Activated naive CD4-positive, alpha-beta T cell (primary cell): ENCODE measurements around the gene APOM.

Experiments
- DNase-seq, 4 experiments: peaks; one replicate each; lab custom pipeline; 2025; lab: John Stamatoyannopoulos, UW

APOM gene

DNA sequence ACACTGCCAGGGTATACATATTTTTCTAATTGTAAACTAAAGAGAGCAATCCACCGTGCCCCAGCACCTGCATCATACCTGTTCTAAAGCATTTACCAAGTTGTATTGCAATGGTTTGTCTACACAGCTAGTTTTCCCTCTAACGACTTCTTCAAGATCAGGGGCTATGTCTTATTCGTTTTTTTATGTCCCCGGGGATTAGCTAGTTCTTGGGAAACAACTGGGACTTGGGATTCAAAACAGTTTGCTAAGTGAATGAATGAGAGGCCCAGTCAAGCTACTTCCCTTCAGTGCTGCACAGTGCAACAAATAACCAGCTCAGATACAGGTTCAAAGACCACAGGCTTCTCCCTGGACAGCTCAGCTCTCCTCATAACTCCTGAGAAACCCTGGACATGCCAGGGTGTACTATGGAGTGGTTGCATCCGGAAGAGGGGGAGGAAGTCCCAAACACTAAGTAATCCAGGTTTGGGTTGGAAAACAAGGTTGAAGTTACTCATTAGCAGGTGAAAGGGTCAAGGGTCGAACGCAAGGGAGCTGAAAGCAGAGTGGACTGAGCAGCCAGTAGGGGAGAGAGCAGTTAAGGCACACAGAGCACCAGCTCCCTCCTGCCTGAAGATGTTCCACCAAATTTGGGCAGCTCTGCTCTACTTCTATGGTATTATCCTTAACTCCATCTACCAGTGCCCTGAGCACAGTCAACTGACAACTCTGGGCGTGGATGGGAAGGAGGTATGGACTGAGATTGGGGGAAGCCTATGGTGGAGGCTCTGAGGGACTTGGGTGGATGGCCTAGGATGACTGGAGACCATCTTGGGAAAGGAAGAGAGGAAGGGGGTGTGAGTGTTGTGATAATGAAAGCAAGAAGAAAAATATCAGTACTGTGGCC lies at the start of gene APOM:
Gene APOM (plus strand): TSS at position 546 of the 889 bp plus-strand sequence. CDS start 73 bp downstream, at position 619.
- no peak for DNase-seq

DNA sequence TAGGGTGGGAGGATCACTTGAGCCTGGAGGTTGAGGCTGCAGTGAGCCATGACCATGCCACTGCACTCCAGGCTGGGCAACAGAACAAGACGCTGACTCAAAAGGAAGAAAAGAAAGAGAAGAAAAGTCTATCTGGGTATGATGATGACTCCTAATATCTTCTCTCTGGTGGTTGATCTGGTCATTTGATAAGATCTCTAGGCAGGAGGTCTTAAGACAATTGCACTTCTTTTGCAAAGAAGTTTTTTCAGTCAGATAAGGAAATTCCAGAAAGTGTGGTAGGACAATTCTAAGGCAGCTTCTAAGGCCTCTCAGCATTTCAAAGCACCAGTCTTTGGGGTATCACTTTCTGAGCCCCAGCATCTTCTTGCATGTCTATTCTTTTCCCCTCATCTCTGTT lies 48.4 kb upstream of the APOM start:
- no peak for DNase-seq

DNA sequence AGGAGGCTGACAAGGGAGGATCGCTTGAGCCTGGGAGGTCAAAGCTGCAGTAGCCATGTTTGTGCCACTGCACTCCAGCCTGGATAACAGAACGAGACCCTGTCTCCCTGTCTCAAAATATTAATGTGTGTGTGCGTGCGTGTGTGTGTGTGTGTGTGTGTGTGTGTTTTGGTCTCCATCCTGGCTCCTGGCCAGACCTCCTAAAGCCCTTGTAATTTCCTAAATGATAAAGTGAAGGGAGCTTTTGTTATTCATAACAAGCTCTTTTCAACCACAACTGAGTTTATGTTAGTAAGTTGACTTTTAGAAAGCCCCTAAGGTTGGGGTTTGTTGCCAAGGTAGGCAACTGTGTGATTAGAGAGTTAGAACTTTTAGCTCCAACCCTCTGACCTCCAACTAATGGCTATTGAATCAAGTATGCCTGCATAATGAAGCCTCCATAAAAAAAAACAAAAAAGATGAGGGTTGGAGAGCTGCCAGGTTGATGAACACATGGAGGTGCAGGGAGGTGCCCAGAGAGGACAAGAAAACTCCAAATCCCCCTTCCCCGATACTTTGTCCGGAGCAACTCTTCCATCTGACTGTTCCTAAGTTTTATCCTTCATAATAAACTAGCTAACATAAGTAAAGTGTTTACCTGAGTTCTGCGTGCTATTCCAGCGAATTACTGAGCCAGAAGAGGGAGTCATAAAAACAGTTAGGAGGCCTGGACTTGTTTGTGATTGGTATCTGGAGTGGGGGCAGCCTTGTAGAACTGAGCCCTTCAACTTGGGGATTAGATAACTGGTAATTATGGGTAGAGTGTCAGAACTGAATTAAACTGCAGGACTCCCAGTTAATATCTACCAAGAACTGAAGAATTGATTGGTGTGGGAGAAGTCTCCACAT lies 45.9 kb upstream of the APOM start:
- DNase-seq: no peak

DNA sequence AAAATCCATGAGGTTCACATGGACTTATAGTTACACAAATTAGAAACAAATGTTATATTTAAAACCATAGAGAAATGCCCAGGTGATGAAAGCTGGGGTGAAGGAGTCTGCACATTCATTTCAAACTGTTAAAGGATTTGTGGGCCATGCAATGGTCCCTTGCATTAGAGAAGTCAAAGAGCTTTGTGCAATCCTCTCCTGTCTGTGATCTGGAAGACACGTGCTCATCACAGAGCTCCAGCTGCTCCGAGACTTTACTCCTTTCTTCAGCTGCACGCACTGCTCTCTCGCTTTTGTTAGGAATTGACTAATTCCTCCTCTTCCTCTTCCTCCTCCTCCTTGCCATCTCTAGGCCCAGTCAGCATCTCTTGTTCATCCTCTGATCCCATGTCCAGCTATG lies 44.7 kb upstream of the APOM start:
- no peak for DNase-seq

DNA sequence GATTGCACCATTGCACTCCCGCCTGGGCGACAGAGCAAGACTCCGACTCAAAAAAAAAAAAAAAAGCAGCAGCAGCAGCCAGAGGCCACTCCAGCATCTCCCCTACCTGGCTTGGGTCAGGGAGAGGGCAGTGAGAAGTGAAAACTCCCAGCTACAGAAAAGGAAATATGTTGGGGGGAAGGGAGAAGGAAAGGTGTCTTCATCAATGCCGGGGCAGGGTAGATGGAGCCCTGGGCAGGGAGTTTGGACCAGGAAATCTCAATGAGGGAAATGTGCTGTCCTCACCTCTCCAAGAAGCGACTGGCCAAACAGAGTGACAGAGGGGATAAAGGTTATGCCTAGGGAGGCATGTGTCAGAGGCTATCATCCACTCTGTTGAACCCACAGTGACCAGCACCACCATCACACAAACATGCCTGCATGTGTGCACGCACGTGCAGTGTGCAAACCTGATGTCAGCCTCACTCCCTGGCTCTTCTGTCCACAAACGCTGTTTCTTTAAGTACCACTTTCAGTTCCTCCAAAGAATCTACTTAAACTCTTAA lies 41.5 kb upstream of the APOM start:
- no peak for DNase-seq

DNA sequence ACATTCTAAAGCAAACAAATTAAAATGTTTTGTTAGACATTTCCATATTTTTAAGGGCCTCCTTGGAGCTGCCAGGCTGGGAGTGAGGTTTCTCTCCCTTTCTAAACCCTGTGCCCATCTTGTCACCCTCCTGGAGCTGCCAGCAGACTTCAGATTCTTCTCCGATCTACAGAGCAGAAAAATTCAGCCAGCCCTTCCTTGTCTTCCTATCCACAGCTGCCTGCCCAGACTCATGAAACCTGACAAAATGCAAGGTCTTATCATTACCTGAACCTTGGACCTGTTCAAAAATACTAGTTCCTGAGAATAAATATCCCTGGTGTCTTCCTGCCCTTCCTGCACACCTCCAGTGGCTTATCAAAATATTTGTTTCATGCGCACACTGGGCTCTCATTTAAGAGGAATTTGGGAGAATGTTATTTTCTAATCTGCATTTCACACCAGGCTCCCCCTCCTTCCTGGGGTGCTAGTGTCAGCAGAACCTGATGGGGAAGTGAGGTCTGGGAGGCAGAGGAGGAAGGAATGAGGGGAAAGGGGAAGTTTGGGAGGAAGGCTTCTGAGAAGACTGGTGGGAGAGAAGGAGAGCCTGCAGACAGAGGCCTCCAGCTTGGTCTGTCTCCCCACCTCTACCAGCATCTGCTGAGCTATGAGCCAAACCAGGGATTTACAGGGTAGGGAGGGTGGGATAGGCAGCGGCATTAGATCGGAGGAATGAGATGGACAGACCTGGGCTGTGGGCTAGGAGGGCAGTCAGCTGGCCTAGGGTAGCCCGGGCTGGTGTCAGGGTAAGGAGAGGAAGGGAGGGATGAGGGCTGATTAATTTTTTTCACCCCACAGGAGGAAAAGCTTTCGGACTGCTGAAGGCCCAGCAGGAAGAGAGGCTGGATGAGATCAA lies 40.8 kb upstream of the APOM start, which contains the start of gene AIF1:
Gene AIF1 (plus strand): TSS at position 551 of the 895 bp plus-strand sequence. CDS start 96 bp downstream, at position 647.
- DNase-seq: no peak

DNA sequence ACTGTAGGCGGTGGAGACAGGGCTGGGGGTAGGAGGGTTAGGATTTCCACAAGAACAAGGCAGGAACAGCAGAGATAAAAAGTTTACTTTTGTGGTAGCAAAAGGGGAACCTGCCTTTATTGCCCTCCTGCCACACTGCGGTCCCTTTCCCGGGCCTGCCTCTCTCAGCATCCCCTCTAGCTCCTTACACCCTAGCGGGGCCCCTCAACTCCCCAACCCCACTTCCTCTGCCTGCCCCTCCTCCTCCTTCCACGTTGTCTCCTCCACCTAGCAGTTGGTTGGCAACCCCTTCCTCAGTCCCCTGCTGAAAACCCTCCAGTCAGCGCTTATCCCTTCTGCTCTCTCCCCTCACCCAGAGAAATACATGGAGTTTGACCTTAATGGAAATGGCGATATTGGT lies 39.9 kb upstream of the APOM start:
- peak in 2 of 4 experiments; percentile 9 to 15 for DNase-seq

DNA sequence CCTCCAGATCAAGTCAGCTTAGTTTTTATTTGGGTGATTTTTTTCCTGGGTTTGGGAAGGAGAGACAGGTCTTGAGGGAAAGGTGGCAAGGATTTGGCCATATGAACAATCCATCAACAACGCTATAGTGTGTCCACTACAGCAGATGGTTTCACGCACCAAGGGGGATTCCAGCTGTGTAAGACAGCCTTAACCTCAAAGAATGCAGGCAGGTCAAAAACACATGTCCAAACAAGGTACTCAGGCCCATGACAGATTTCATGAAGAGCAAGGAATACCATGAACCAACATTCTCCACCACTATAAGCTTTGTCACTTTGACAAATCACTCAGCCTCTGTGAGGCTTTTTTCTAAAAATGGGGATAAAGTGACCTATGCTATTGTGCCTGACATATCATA lies 38.7 kb upstream of the APOM start:
- no peak for DNase-seq

DNA sequence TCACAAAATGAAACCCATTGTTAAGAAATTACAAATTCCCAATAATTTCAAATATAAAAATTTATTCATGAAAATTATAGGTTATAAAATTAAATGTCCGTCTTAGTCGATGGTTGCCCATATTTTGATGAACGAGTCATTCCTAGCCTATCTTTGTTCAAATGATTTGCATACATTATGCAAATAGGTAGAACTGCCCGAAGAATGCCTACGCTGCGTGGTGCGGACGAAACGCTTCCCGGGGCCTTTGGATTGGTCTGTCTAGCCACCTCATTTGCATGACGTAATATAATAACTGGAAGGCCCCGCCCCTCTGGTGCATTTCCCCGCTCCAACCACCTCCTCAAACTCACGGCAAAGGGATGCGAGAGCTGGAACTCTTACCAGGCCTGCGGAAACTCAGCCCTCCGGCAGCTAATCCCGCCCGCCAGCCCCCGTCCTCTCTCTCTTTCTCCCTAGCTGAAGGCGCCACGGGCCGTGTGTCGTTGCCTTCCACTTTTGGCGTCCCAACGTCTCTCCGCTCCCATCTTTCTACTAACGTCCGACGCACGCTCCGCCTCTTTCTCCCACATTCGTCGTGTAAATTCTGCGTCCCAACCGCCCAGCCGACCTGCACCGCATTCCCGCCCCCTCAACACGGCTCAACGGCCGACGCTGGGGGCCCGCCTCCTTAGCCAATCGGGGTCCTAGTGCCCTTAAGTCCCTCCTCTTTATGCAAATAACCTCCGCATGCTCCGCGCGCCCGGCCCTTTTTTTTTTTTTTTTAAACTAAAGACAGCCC lies 35.7 kb upstream of the APOM start:
- peak; percentile 98 to 99 (median 98) for DNase-seq

DNA sequence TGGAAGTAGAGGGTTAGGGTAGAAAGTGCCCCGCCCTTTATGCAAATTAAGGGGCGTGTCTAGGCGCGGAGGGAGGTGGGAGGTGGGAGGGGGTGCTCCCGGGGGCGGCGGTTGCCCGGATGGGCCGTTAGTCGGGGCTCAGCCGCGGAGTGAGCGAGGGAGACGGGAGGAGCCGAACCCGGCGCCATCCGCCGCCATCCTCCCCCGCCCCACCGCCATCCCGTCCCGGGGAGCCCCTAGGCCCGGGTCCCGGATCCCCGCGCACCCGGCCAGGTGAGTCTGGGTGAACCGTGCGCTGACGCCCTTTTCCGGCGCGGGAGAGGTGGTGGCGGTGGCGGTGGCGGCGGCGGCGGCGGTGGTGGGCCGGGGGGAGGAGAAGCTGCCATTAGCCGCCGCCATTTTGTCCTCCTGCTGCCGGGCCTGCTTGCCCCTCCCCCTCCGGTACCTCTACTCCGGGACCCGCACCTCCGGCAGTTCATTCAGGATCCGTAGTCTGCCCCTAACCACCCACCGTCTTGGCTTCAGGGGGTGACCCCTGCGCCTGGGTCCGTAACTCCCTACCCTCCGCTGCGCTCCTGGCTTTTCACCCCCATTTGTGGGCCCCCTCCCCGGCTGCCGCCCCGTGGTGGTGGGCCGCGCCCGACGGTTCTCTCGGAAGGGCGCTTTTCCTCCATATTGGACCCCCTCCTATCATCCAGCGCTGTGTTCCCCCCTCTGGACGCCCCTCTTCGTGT lies 34.9 kb upstream of the APOM start, which contains the start of gene PRRC2A:
Gene PRRC2A (plus strand): TSS at position 130 of the 734 bp plus-strand sequence. CDS start 2,075 bp downstream, outside the sequence.
- peak; percentile 98 to 99 (median 98) for DNase-seq

DNA sequence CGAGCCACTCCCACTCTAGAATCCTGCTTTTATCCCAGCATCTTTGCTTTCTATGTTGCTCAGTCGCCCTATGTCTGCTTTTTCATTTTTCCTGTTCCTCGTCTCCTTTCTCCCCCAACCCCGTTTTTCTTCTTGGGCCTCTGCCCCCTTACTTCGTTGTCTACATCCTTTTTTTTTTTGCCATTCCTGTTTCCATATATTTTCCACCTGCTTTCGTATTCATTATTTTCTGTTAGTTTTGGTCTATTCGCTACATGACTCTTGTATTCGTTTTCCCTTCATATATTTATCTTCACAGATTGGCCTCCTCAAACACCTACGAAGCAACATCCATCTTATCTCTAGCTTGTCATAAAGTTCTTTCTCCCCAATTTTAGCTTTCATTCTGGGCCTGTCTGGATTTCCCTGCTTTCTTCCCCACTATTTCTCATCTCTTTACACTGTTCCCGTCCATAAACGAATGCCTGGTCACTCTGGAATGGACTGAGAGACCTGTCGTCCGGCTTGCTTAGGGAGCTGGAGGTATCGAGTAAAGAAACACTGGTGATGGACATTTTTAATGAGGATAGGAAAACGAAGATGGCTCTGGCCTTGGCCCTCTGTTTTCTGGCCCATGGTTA lies 34.3 kb upstream of the APOM start:
- DNase-seq: no peak

DNA sequence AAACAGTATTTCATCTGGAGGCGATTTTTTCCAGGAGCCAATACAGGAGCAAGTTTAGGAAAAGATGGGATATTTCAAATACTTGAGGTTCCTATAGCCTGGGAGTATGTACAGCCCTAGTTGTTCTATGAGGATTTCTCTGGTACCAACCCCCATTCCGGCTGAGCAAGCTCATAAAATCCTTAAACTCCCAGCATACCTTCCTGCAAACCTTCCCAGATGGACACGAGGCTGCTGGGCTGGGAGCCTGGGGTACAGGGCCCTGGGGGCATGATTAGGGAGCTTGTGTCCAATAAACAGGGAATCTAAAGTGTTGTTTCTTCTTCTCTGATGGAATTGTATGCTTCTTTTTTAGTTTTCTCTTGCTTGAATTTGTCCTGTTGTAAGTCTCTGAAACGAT lies 33.7 kb upstream of the APOM start:
- no peak for DNase-seq

DNA sequence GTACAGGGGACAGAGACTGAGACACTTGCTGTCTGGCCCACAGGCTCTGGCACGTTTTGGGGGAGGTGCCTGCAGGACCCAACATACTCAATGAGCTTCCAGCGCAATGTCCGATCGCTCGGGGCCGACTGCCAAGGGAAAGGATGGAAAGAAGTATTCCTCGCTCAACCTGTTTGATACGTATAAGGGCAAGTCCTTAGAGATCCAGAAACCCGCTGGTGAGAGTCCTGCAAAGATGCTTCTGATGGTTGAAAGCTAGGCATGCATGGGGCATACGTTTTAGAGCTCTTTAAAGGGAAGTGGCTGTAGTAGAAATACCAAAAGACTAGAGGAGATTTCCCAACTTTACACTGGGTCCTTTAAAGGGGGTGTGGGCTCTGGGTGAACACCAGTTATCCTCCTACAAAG lies 33.0 kb upstream of the APOM start:
- DNase-seq: no peak

DNA sequence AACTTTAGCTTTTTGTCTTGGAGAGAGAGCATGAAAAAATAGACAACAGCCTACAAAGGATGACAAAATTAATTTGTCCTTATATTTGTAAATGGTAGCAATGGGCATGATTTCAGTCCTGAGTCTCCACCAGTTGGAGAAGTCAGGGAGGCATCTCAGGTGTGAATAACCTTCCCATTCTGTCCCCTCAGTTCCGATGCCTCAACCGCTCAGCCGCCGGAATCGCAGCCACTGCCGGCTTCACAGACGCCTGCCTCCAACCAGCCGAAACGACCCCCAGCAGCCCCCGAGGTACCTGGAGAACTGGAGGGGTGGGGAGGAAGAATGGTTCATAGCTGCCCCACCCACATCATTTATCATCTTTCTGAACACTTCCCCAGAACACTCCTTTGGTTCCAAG lies 31.6 kb upstream of the APOM start:
- no peak for DNase-seq

DNA sequence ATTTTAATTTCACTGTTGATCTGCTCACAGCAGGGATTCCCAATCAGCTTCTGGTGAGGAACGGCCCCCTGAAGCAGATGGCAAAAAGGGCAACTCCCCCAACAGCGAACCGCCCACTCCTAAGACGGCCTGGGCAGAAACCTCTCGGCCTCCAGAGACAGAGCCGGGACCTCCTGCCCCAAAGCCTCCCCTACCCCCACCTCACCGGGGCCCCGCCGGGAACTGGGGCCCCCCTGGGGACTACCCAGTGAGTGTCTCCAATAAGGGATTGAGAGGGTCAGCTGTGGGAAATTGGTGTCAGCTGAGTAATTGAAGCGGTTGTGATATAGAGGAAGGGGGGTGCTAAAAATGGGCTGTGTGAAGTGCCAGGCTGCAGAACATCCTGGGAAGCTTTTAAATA lies 28.7 kb upstream of the APOM start:
- DNase-seq: no peak

DNA sequence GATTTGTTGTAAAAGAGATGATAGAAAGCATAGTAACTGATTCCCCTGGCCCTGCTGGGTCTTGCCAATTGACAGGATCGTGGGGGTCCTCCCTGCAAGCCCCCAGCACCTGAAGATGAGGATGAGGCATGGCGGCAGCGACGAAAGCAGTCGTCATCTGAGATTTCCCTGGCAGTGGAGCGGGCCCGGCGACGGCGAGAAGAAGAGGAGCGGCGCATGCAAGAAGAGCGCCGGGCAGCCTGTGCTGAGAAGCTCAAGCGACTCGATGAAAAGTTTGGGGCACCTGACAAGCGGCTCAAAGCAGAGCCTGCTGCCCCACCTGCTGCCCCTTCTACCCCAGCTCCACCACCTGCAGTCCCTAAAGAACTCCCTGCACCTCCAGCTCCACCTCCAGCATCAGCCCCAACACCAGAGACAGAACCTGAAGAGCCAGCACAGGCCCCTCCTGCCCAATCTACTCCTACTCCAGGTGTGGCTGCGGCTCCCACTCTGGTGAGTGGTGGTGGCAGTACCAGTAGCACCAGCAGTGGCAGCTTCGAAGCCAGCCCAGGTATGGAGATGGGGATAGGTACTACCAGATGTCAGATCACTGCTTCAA lies 27.9 kb upstream of the APOM start:
- DNase-seq: no peak

DNA sequence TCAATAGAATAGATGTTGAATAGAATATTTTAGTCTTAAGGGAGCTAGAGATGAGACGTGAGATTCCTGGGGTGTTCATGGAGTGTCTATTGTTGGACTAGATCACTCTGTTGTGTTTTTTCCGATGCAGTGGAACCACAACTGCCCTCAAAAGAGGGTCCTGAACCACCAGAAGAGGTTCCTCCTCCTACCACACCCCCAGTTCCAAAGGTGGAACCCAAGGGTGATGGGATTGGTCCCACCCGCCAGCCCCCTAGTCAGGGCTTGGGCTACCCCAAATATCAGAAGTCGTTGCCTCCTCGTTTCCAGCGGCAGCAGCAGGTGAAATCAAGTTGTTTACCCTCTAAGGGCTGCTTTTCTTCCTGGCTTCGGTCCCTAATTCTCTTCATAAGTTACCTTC lies 26.7 kb upstream of the APOM start:
- no peak for DNase-seq

DNA sequence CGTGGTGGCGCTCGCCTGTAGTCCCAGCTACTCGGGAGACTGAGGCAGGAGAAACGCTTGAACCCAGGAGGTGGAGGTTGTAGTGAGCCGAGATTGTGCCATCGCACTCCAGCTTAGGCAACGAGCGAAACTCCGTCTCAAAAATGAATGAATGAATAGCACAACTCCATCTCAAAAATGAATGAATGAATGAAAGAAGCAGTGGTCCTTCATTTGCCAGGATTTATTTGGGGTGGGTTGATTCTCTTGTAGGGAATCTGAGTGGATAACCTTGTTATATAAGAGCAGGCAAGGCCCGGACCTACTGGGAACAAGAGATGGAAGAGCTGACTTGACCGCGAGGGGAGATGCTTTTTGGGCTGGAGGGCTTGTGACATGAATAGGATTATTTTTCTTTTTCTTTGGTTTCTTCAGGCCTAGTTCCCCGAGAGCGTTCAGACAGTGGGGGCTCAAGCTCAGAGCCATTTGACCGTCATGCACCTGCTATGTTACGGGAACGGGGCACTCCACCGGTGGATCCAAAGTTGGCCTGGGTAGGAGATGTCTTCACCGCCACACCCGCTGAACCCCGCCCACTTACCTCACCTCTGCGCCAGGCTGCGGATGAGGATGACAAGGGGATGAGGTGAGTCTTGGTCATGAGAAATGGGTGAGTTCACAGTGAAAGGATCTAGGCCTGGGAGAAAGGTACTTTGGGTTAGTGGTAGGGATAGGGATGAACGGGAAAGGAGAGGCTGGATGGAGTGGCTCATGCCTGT lies 25.3 kb upstream of the APOM start:
- DNase-seq: no peak
